IPS-18c (cell line): Measurements from ENCODE around the gene NEGR1.

Source experiments
- H3K4me3 ChIP-seq: 2 replicates; pipeline ENCODE4 v1.7.0; 2013; ENCODE audit warnings: low read depth, mild to moderate bottlenecking, low read length, moderate library complexity; ENCODE audit not compliant: insufficient read depth
- H3K9me3 ChIP-seq: one replicate; pipeline ENCODE4 v1.6.1; 2013; ENCODE audit warnings: mild to moderate bottlenecking, low read length, moderate library complexity; ENCODE audit not compliant: control insufficient read depth, insufficient read depth

NEGR1 gene

DNA sequence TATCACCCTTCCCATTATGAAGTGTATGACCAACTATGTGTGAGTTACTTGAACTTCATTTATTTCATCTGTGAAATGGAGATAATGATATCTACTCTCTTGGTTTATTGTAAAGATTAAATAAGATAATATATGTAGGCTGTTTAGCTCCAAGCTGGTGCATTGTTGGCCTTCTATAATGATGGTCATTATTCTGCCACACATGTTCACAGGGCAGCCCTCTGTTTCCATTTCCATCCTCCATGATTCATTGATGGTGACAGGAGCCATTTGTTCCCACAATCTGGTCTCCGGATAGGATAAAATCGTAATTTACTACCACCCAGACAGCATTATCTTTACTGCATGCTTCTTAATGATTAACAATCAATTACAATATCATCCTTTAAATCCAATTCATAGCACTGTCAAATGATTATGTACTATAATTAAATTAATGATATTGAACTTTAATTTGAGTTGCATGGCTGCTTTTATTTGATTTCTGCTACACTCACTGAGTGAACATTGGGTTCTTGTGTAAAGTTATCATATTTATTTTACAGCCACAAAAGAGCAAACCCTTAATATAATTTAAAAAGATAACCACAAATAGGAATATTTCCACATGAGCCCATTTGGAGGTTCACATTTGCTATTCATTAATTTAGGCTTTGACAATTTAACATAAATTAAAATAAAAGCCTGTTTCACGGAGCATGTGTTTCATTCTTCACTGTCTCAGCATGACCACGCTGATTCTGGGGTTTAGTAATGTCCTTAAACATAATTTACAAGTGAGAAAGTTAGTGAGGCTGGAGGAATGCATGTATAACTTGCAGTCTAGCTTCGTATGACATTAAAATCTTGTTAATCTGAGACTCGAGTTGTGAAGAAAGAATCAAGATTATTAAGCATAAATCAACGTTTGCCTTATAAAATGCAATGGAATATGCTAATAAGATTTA, 605.1 kb downstream of the NEGR1 start:
- H3K4me3 ChIP-seq = no peak overlapping the region

DNA sequence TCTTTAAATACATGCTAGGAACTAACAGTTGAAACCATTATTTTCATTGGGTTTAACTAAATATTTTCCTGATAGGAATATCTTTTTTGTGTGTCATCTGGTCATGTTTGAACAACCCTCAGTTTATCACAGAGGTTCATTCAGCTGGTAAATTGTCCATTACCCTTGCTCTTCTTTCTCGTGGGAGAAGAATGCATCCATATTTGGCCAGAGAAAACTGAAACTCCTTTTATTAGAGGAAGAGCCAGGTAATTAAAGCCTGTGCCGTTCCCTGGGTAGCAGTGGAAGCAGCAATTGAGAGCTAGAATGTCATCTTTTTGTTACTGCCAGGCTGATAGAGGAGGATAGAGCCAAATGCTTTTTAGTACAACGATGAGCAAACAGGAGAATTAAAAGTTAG, 614.3 kb downstream of the NEGR1 start:
- H3K9me3 ChIP-seq = no peaks in the 10 kb centered on the region
- no peak overlapping the region for H3K4me3 ChIP-seq

More for the DNA sequence above, 605.1 kb downstream of the NEGR1 start:
- no peaks in the 10 kb centered on the region for H3K9me3 ChIP-seq

DNA sequence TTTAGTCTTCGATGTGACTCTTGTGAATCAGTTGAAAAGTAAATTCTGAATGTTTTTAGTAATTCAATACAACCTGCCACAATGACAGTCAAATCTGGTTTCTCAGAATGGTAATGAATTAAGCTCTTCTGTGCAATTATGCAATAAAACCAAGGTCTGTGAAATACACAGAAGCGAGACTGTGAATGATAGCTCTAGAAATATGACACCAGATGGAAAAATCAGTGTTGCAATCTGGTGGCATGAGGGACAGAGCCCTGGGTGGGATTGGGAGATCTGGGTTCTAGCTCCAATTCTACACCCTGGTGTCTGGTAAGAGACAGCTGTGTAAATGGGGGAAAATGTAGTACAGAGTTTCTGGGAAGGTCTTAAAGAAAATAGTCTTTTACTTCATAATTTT, 615.1 kb downstream of the NEGR1 start:
- Histone ChIP-seq H3K4me3 (no peak overlapping the region), H3K9me3 (no peaks in the 10 kb centered on the region)

DNA sequence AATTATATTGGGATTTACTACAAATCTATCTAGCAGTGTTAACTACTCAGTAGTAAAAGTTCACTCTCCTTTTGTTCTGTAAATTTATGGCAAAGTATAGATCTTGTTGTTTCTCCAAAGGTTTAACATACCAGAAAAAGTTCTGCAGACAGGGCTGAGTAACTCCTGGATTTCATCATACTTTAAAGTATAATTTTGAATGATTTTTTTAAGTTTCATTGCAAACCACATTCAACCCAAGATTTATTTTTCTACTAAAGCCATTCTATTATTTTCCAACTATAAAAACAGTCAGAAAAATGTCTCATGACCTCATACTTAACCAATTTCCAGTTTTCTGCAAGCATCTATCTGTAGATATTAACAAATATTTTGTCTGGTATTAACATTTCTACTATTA, 615.7 kb downstream of the NEGR1 start:
- H3K9me3 ChIP-seq = no peaks in the 10 kb centered on the region
- no peak overlapping the region for H3K4me3 ChIP-seq

GRCh38 chr1:71660411-71660810, 621.9 kb downstream of the NEGR1 start:
- Histone ChIP-seq H3K4me3 (no peak overlapping the region), H3K9me3 (no peaks in the 10 kb centered on the region)

- Histone ChIP-seq H3K9me3 (no peaks in the 10 kb centered on the region), H3K4me3 (no peak overlapping the region)
Observed at GRCh38 chr1:71657891-71658679, 624.3 kb downstream of the NEGR1 start.

GRCh38 chr1:71656902-71657301, 625.4 kb downstream of the NEGR1 start:
- H3K9me3 ChIP-seq = no peaks in the 10 kb centered on the region
- H3K4me3 ChIP-seq = no peak overlapping the region

DNA sequence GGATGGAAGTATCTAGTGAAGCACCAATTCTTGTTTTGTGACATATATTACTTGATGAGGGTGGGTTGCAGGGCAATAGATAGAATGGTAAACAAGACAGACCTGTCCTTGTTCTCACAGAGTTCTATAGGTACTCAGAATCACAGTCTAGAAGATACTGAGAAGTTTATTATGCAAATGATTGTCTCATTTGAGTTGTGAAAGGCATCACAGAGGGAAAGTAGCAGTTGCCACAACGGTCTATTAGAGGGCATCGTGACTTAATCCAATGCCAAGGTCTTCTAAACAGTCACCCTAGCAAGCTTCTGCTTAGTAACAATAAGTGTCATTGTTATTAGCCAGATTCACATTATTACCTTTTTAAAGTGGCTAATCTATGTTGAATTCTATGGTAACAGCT, 626.7 kb downstream of the NEGR1 start:
- Histone ChIP-seq H3K9me3 (no peaks in the 10 kb centered on the region), H3K4me3 (no peak overlapping the region)

DNA sequence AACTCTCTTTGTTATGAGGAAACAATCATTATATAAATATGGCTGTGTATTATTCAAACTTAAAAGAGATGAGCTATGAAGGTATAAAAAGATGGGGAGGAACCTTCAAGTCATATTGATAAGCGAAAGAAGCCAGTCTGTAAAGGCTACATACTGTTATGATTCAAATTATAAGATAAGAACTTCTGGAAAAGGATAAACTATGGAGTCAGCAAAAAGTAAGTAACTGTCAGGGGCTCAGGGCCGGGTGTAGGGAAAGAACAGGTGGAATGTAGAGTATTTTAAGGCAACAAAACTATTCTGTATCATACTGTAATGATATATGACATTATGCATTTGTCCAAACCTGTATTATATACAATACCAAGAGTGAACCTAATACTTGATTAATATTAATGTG, 628.4 kb downstream of the NEGR1 start:
- H3K4me3 ChIP-seq = no peak overlapping the region
- no peaks in the 10 kb centered on the region for H3K9me3 ChIP-seq

GRCh38 chr1:71651214-71651613, 631.1 kb downstream of the NEGR1 start:
- H3K4me3 ChIP-seq = no peak overlapping the region
- no peaks in the 10 kb centered on the region for H3K9me3 ChIP-seq

- no peak overlapping the region for H3K4me3 ChIP-seq
Observed at GRCh38 chr1:71650119-71650518, 632.2 kb downstream of the NEGR1 start.

DNA sequence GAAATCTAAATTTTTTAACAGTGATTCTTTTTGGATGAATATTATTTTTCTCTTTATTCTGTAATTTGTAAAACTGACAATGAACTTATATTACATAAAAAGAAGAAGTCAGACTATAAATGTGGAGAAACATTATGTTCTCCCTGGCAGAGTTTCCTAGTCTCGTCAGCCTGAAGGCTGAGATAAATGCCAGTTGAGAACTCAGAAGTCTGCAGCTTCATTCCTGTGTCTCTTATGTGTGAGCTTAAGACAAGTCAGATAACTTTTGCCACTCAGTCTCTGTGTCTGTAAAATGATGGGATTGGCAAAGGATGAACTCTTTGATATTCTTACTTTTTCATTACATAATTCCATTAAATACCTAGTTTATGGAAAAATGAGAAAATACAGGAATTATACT, 632.7 kb downstream of the NEGR1 start:
- no peaks in the 10 kb centered on the region for H3K9me3 ChIP-seq
- H3K4me3 ChIP-seq = no peak overlapping the region

More at GRCh38 chr1:71650119-71650518, 632.2 kb downstream of the NEGR1 start:
- no peaks in the 10 kb centered on the region for H3K9me3 ChIP-seq

GRCh38 chr1:71647513-71648300, 634.6 kb downstream of the NEGR1 start:
- Histone ChIP-seq H3K9me3 (no peaks in the 10 kb centered on the region), H3K4me3 (no peak overlapping the region)

- H3K9me3 ChIP-seq = no peaks in the 10 kb centered on the region
- H3K4me3 ChIP-seq = no peak overlapping the region
Observed at GRCh38 chr1:71645015-71645414, 637.3 kb downstream of the NEGR1 start.

GRCh38 chr1:71641903-71642302, 640.4 kb downstream of the NEGR1 start:
- no peaks in the 10 kb centered on the region for H3K9me3 ChIP-seq
- H3K4me3 ChIP-seq = no peak overlapping the region

- no peak overlapping the region for H3K4me3 ChIP-seq
- no peaks in the 10 kb centered on the region for H3K9me3 ChIP-seq
Observed at GRCh38 chr1:71640998-71641397, 641.3 kb downstream of the NEGR1 start.

- Histone ChIP-seq H3K9me3 (no peaks in the 10 kb centered on the region), H3K4me3 (no peak overlapping the region)
Observed at GRCh38 chr1:71640116-71640515, 642.2 kb downstream of the NEGR1 start.
